ENCODE measurements around the gene CCDC40.

CCDC40 gene

DNA sequence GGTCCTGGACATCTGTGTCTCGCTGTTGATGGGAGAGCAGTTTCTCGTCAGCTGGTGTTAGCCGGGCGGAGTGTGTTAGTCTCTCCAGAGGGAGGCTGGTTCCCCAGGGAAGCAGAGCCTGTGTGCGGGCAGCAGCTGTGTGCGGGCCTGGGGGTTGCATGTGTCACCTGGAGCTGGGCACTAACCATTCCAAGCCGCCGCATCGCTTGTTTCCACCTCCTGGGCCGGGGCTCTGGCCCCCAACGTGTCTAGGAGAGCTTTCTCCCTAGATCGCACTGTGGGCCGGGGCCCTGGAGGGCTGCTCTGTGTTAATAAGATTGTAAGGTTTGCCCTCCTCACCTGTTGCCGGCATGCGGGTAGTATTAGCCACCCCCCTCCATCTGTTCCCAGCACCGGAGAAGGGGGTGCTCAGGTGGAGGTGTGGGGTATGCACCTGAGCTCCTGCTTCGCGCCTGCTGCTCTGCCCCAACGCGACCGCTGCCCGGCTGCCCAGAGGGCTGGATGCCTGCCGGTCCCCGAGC lies 82.9 kb downstream of the CCDC40 start:
- DNase-seq, result no peak

- DNase-seq, result no peak
Measured at GRCh38 chr17:80119839-80120238, 83.4 kb downstream of the CCDC40 start.

- DNase-seq, result no peak
Measured at GRCh38 chr17:80122026-80122575, 85.7 kb downstream of the CCDC40 start.

GRCh38 chr17:80122926-80123505 lies 86.6 kb downstream of the CCDC40 start:
- DNase-seq, result no peak

- no peak for DNase-seq
Measured at GRCh38 chr17:80123791-80124190, 87.3 kb downstream of the CCDC40 start.

GRCh38 chr17:80124351-80124981 lies 88.0 kb downstream of the CCDC40 start:
- no peak for DNase-seq

GRCh38 chr17:80125656-80126448 lies 89.4 kb downstream of the CCDC40 start:
- DNase-seq, result no peak

GRCh38 chr17:80126449-80126715 lies 89.9 kb downstream of the CCDC40 start:
- no peak for DNase-seq

DNA sequence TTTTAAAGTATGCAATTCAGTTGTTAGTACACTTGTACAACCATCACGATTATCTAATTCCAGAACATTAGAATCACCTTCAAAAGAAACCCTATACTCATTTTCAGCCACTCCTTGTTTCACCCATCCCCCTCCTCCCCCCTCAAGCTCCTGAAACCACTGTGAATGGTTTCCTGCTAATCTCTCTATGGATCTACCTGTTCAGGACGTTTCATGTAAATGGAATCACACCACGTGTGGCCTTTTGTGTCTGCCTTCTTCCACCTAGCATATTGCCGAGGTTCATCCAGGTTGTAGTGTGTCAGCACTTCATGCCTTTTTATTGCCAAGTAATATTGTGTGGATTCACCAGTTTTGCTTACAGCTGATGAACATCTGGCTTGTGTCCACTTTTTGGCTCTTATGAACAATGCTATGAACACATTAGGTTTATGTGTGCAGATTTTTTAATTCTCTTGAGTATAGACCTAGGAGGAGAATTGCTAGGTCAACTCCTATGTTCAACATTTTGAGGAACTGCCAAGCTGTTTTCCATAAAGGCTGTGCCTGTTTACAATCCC lies 92.6 kb downstream of the CCDC40 start:
- DNase-seq, result no peak

DNA sequence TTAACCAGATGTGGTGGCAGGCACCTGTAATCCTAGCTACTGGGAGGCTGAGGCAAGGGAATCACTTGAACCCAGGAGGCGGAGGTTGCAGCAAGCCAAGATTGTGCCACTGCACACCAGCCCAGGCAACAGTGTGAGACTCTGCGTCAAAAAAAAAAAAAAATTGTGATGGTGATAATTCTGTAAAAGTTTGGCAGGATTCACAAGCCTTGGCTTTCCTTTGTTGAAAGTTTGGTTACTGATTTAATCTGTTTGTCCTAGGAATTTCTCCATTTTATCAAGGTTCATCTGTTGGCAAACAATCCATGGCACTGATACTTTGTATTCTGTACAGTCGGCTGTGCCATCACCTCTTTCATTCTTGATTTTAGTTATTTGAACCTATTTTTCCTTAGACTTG lies 94.5 kb downstream of the CCDC40 start:
- no peak for DNase-seq

DNA sequence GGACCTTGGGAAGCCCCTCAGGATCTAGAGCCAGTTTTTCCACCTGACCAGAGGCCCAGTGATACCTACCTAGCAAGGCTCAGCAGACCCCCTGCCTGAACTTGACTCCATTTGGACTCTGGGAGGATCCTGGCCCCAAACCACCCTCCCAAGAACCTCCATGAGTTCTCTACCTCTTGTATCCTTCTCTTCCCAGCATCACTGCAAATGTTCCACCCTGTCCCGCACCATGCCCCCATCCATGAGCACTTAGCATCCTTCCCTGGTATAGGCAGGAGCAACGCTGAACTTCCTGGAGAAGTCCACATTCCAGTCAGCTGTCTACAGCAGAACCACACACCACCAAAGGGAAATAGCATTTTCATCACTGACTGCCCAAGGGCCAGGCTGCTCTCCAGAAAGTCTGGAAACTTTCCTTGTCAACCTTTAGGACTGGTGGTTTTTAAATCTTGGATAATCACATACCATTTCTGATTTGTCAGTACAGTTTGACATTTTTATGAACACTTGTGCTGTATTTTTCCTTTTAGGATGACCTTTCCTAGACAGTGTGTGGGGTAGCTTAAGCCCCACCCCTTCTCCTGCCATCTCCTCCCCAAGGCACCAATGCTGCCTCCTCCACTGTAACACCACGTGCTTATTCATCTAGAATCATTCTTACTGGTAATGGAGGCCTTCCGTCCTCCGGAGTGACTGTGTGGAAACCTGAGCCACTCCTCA lies 96.6 kb downstream of the CCDC40 start:
- no peak for DNase-seq

- DNase-seq, result no peak
Measured at GRCh38 chr17:80133626-80133970, 97.2 kb downstream of the CCDC40 start.

- DNase-seq, result no peak
Measured at GRCh38 chr17:80137131-80137530, 100.7 kb downstream of the CCDC40 start.

GRCh38 chr17:80138856-80139426 lies 102.5 kb downstream of the CCDC40 start:
- no peak for DNase-seq

DNA sequence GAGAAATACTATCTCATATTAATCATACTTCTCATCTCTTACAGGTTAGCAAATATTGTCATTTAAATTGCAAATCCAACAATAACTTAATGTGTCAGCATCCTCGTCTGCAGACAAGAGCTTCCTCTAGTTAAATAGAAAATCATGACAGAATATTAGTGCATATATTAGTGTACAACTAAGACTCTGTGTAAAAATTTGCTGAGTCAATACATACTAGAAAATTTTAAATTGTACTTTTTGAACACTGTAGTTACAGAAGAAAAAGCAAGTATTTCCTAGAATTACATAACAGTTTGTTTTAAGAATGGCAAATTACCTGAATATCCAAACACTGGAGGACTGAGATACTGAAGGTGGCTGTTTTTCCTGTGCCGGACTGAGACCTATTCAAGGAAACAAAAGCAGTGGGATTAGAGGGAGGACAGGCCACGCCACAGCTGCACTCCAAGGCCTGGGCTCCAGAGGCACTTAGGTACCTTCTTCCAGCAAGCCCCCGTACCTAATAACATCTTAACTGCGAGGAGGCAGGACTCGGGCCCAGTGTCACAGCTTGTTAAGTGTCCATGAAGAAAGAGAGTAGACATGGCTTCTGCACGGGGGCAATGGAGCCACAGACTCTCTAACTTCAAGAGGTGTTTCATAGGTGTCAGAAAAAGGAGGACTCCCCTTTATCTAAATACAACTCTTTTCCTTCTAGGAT lies 105.2 kb downstream of the CCDC40 start:
- DNase-seq, result no peak

GRCh38 chr17:80142929-80143328 lies 106.5 kb downstream of the CCDC40 start:
- no peak for DNase-seq

- DNase-seq, result no peak
Measured at GRCh38 chr17:80145076-80146075, 108.9 kb downstream of the CCDC40 start.

DNA sequence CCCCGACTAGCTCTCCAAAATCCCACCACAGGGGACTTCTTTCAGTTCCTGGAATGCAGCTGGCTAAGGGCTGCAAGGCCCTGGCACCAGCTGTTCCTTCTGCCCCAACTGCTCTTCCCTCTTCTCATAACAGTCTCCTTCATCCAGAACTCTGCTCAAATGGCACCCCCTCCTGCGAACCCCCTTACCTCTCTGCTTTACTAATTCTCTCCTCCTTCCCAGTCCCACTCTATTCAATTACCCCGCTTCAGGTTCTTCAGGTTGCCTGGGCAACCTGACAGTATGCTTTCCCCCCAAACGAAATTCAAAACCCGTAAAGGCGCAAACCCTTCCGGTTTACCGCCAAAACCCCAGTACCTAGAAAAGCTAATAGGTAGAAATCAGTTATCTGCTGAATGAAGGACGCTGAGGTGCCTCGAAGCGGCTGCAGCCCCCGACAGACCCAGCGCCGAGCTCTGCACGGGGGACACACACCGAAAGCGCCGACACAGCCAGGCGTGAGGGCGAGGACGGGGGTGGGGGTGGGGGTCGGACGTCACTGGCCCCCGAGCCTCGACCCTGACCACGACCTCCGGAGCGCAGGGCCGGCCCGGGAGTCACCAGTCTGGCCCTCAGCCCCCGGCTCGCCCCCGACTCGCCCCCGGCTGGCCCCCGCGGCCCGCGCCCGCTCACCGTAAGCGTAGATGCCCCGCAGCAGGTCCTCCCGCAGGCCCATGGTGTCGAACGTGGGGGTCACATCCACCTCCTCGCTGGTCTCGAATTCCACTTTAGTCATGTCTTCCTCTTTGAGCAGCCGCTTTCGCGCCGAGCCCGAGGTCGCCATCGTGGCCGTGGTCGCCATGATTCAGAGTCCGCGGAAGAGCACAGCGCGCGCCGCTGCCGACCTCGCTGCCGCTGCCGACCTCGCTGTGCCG lies 109.9 kb downstream of the CCDC40 start:
- DNase-seq, result no peak

- DNase-seq, result peak; percentile 96
Measured at GRCh38 chr17:80147035-80147822, 110.8 kb downstream of the CCDC40 start, which contains the start of gene EIF4A3. Gene EIF4A3 (minus strand): TSS chr17:80147128. CDS start chr17:80146961, 167 bp downstream.
